GM18867 (cell line): ENCODE results near the gene UVRAG.
"Not testable (repeated sequence)": the region's sequence is repeated elsewhere in the genome, so short reads cannot be mapped to it uniquely, and the experiment has no call there.

Experiments used
- ATAC-seq: cut with Tn5 transposase; IDR thresholded peaks from one replicate; pipeline ENCODE4 v1.9.1; 2021; ENCODE audit warnings: mild to moderate bottlenecking, moderate library complexity; ENCODE audit not compliant: unreplicated experiment

UVRAG gene

GRCh38 chr11:75873417-75874221 is 58.6 kb downstream of the UVRAG start:
- ATAC-seq: peak; percentile 58

- ATAC-seq: no peak
Measured at GRCh38 chr11:75874684-75875341, 59.8 kb downstream of the UVRAG start.

GRCh38 chr11:75877327-75877726 is 62.3 kb downstream of the UVRAG start:
- ATAC-seq: not testable (repeated sequence)

- ATAC-seq: not testable (repeated sequence)
Measured at GRCh38 chr11:75877931-75878330, 62.9 kb downstream of the UVRAG start.

- no peak for ATAC-seq
Measured at GRCh38 chr11:75878933-75879332, 63.9 kb downstream of the UVRAG start.

- ATAC-seq: no peak
Measured at GRCh38 chr11:75879737-75880136, 64.7 kb downstream of the UVRAG start.

- ATAC-seq: not testable (repeated sequence)
Measured at GRCh38 chr11:75880343-75880742, 65.3 kb downstream of the UVRAG start.

GRCh38 chr11:75884321-75884720 is 69.3 kb downstream of the UVRAG start:
- ATAC-seq: no peak

GRCh38 chr11:75888416-75888815 is 73.4 kb downstream of the UVRAG start:
- ATAC-seq: no peak

GRCh38 chr11:75891947-75892739 is 77.1 kb downstream of the UVRAG start:
- peak; percentile 39 for ATAC-seq

- ATAC-seq: no peak
Measured at GRCh38 chr11:75893251-75893650, 78.2 kb downstream of the UVRAG start.

- no peak for ATAC-seq
Measured at GRCh38 chr11:75894036-75894585, 79.1 kb downstream of the UVRAG start.

- ATAC-seq: no peak
Measured at GRCh38 chr11:75896843-75897419, 81.9 kb downstream of the UVRAG start.

GRCh38 chr11:75898871-75899270 is 83.9 kb downstream of the UVRAG start:
- no peak for ATAC-seq

- no peak for ATAC-seq
Measured at GRCh38 chr11:75899806-75900205, 84.8 kb downstream of the UVRAG start.

- no peak for ATAC-seq
Measured at GRCh38 chr11:75900848-75901247, 85.8 kb downstream of the UVRAG start.

GRCh38 chr11:75902631-75903030 is 87.6 kb downstream of the UVRAG start:
- ATAC-seq: no peak

- no peak for ATAC-seq
Measured at GRCh38 chr11:75903276-75903675, 88.3 kb downstream of the UVRAG start.

- ATAC-seq: no peak
Measured at GRCh38 chr11:75905434-75905833, 90.4 kb downstream of the UVRAG start.

GRCh38 chr11:75907906-75908527 is 93.0 kb downstream of the UVRAG start:
- ATAC-seq: no peak
